K562 (cell line): ENCODE measurements around the gene VTN. TPM values are rescaled to one million over a fixed set of nuclear protein-coding genes. Genes with fewer than 3 reads are reported as not detected.

ENCODE experiments used
- ATAC-seq: fragments of 200-7000 bp; cut with Tn5 transposase; 3 replicates; pipeline ENCODE4 v1.9.1; 2020; ENCODE audit warnings: moderate library complexity
- BruUV-seq: library from RNA; stranded (reverse); fragments of 400-500 nt; replicated peaks from 2 replicates; lab custom pipeline; 2021; lab: Mats Ljungman, UMichigan
- CTCF ChIA-PET: fragments of 300-600 bp; formaldehyde crosslinking; extraction: SDS; loops from one replicate; lab custom pipeline; 2021; ENCODE audit warnings: low intra/inter-chr PET ratio; lab: Yijun Ruan, JAX
- POLR2A ChIA-PET: fragments of 300-600, 350-650 bp; sonication (Branson Sonifier 250); formaldehyde crosslinking; extraction: SDS; loops from one replicate; lab custom pipeline; 2021; ENCODE audit warnings: antibody characterized with exemption, inconsistent platforms; lab: Yijun Ruan, JAX
- DNase-seq, 4 experiments: peaks; one replicate each; pipeline versions ENCODE4 v3.0.0 to v3.0.0-alpha.2; 2011 to 2018; ENCODE audit warnings: low spot score in 3 of 4, mixed read lengths in 3 of 4; ENCODE audit errors: extremely low read depth in 1 of 4
- FAIRE-seq: peaks from 2 replicates; lab custom pipeline; 2011; peaks lifted over from hg19 to GRCh38; lab: Jason Lieb, UNC
- H2AFZ ChIP-seq: 2 replicates; pipeline ENCODE4 v1.6.0; 2011; ENCODE audit warnings: low read depth, low read length, control low read depth, inconsistent platforms
- H3K27ac ChIP-seq: fragments of 200-600 bp; 3 replicates; pipeline ENCODE4 v1.8.0; 2011; ENCODE audit warnings: low read depth, mild to moderate bottlenecking, control low read depth, inconsistent platforms, low read length, moderate library complexity, mixed read lengths; ENCODE audit errors: extremely low read depth
- H3K27me3 ChIP-seq, 2 experiments: fragments of 300-600 bp in 1 of 2; 2 replicates in 1 of 2; 3 replicates in 1 of 2; pipeline versions ENCODE4 v1.6.0 to v1.8.0; 2011; ENCODE audit warnings: inconsistent platforms in 2 of 2, low read length in 2 of 2, mild to moderate bottlenecking in 1 of 2, mixed read lengths in 1 of 2, moderate library complexity in 1 of 2; ENCODE audit not compliant: control insufficient read depth in 2 of 2, insufficient read depth in 2 of 2
- H3K36me3 ChIP-seq: fragments of 300-600 bp; 3 replicates; pipeline ENCODE4 v1.8.0; 2011; ENCODE audit warnings: mild to moderate bottlenecking, low read length, inconsistent platforms; ENCODE audit not compliant: control insufficient read depth, insufficient read depth
- H3K4me1 ChIP-seq, 2 experiments: fragments of 200-600 bp in 1 of 2; replicated peaks in 1 of 2; 2 replicates in 1 of 2; 3 replicates in 1 of 2; pipeline versions ENCODE4 v1.5.1 to v1.8.0; 2011; ENCODE audit warnings: inconsistent platforms in 2 of 2, low read length in 2 of 2, mild to moderate bottlenecking in 1 of 2, mixed read lengths in 1 of 2, moderate library complexity in 1 of 2; ENCODE audit not compliant: control insufficient read depth in 2 of 2, insufficient read depth in 2 of 2
- H3K4me2 ChIP-seq: 2 replicates; pipeline ENCODE4 v1.6.1; 2011; ENCODE audit warnings: low read length, control low read depth, inconsistent platforms, mixed read lengths; ENCODE audit not compliant: insufficient read depth
- H3K4me3 ChIP-seq: fragments of 200-600 bp; sonication (generic), shearing (Covaris generic); 2 replicates; pipeline ENCODE4 v1.5.1; 2016; ENCODE audit warnings: control low read depth, inconsistent platforms
- H3K79me2 ChIP-seq: fragments of 200-600 bp; 3 replicates; pipeline ENCODE4 v1.8.0; 2011; ENCODE audit warnings: low read length, inconsistent platforms; ENCODE audit not compliant: control insufficient read depth, insufficient read depth
- H3K9ac ChIP-seq, 2 experiments: 2 replicates each; pipeline versions ENCODE4 v1.6.0 to v1.6.1; 2011; ENCODE audit warnings: low read depth in 2 of 2, low read length in 2 of 2, control low read depth in 1 of 2, inconsistent platforms in 1 of 2, mild to moderate bottlenecking in 1 of 2, mixed read lengths in 1 of 2; ENCODE audit not compliant: insufficient read depth in 1 of 2
- H3K9me1 ChIP-seq: one replicate; pipeline ENCODE4 v1.6.0; 2011; ENCODE audit warnings: inconsistent platforms, mild to moderate bottlenecking, low read length, moderate library complexity; ENCODE audit not compliant: control insufficient read depth, insufficient read depth
- H3K9me3 ChIP-seq: replicated peaks from 2 replicates; pipeline ENCODE4 v1.5.1; 2011; ENCODE audit warnings: low read depth, low read length, inconsistent platforms; ENCODE audit not compliant: control insufficient read depth, insufficient read depth
- H4K20me1 ChIP-seq: replicated peaks from 2 replicates; pipeline ENCODE4 v1.6.1; 2011; ENCODE audit warnings: low read length, inconsistent platforms, mixed read lengths; ENCODE audit not compliant: control insufficient read depth, insufficient read depth
- CREM ChIP-seq: IDR thresholded peaks from 2 replicates; pipeline ENCODE4 v1.6.1; 2014; ENCODE audit warnings: antibody characterized with exemption, low read depth
- DLX4 ChIP-seq: fragments of 250-450 bp; sonication (Bioruptor Pico); IDR thresholded peaks from 2 replicates; pipeline ENCODE4 v1.6.1; 2021; ENCODE audit warnings: mild to moderate bottlenecking
- HDAC6 ChIP-seq: IDR thresholded peaks from 2 replicates; pipeline ENCODE4 v1.6.1; 2012; ENCODE audit warnings: low read depth, mild to moderate bottlenecking, control low read depth, inconsistent platforms, low read length, moderate library complexity
- HINFP ChIP-seq: fragments of 450-650 bp; conservative IDR thresholded peaks from 2 replicates; pipeline ENCODE4 v1.6.1; 2016; ENCODE audit warnings: missing genetic modification characterization, low read depth, mild to moderate bottlenecking, control low read depth, missing compliant biosample characterization
- MXD1 ChIP-seq: fragments of 250-450 bp; sonication (Bioruptor Pico); IDR thresholded peaks from 2 replicates; pipeline ENCODE4 v1.8.0; 2021; ENCODE audit warnings: borderline replicate concordance, mild to moderate bottlenecking, moderate library complexity; ENCODE audit not compliant: poor library complexity, severe bottlenecking
- PHF8 ChIP-seq: fragments of 200-600 bp; sonication (generic); IDR thresholded peaks from 2 replicates; pipeline ENCODE4 v1.6.1; 2012; ENCODE audit warnings: mixed run types, mild to moderate bottlenecking, inconsistent platforms, low read length, moderate library complexity, borderline replicate concordance
- TFE3 ChIP-seq: fragments of 450-650 bp; formaldehyde crosslinking; IDR thresholded peaks from 2 replicates; pipeline ENCODE4 v1.4.0; 2020; ENCODE audit warnings: mild to moderate bottlenecking, mixed read lengths
- XRCC5 ChIP-seq: fragments of 200-400 bp; formaldehyde crosslinking; IDR thresholded peaks from 2 replicates; pipeline ENCODE4 v1.6.1; 2017; ENCODE audit warnings: low read depth, mild to moderate bottlenecking, low read length
- ZNF165 ChIP-seq: fragments of 250-450 bp; sonication (Bioruptor Pico); IDR thresholded peaks from 2 replicates; pipeline ENCODE4 v1.4.0; 2020; ENCODE audit warnings: borderline replicate concordance
- ZNF431 ChIP-seq: sonication (generic); formaldehyde crosslinking; IDR thresholded peaks from 2 replicates; pipeline ENCODE4 v1.8.0; 2022; ENCODE audit warnings: mild to moderate bottlenecking, missing genetic modification reagents
- WGBS: fragments of 100-300 bp; shearing (Covaris generic); methylation state at CpG from one replicate; pipeline ENCODE4 v1.1.6; 2016; ENCODE audit warnings: low coverage, mixed read lengths; ENCODE audit not compliant: insufficient coverage; ENCODE audit errors: missing lambda C conversion rate; 5-methylcytosine and 5-hydroxymethylcytosine counted together
- in situ Hi-C: fragments of 300-500 bp; cut with MboI; formaldehyde crosslinking; loops from 4 replicates; pipeline ENCODE4 v1.15.0; 2018; ENCODE audit warnings: inconsistent platforms, mixed read lengths
- intact Hi-C: fragments of 100-400 bp; cut with micrococcal nuclease; formaldehyde crosslinking; loops from 2 replicates; pipeline ENCODE4 v1.14.2; 2022
- polyA plus RNA-seq, 8 experiments: library from polyadenylated mRNA; depleted of rRNA in 4 of 8; stranded (reverse) in 5 of 8; unstranded in 3 of 8; fragments of >200 nt; fragmentation: Nextera tagmentation in 2 of 8; fragmentation: Illumina TruSeq in 1 of 8; extraction: Ambion mirVana in 2 of 8; extraction: Trizol in 1 of 8; gene quantifications; 2 replicates each; pipeline versions ENCODE4 v1.2.1 to v1.2.3, GENCODE V29; 2011 to 2014; ENCODE audit warnings: inconsistent platforms in 1 of 8, missing spikeins in 1 of 8
- total RNA-seq, 7 experiments: library from RNA; depleted of rRNA in 6 of 7; stranded (reverse); fragments of >200 nt in 6 of 7; fragmentation: Illumina TruSeq in 2 of 7; extraction: Trizol in 2 of 7; gene quantifications; 2 replicates each; pipeline versions ENCODE4 v1.2.1 to v1.2.3, GENCODE V29; 2011 to 2021; ENCODE audit warnings: low replicate concordance in 1 of 7

Gene VTN
- total and polyA plus RNA-seq, 9 of the 15 experiments (the other 6 are each of a cell fraction or from before 2014, with no cell fraction given): 0.13 to 1.0 (median 0.29) TPM; not detected in 1

GRCh38 chr17:28335959-28336871 lies 33.9 kb downstream of the VTN start (continued):
- no peak for TF ChIP-seq ZNF165
- TF ChIP-seq, all 486 proteins: peak for 31

GRCh38 chr17:28335201-28335958 lies 34.7 kb downstream of the VTN start, which contains the start of the genes IFT20 and TNFAIP1:
Gene IFT20 (minus strand): TSS chr17:28335472. CDS start chr17:28331985, 3,487 bp downstream.
Gene TNFAIP1 (plus strand): TSS chr17:28335761. CDS start chr17:28339522, 3,761 bp downstream.
- Histone ChIP-seq H3K27me3 (no peaks in the 10 kb centered on the region), H3K4me3 (peak within 1 kb of the TSS; percentile 95), H3K4me2 (peak within 1 kb of the TSS; percentile 98), H3K4me1 (peaks cover 19 to 20% of the 10 kb centered on the region in 2 experiments; a peak in 4 of 5 replicates), H2AFZ (peak within 1 kb of the TSS; percentile 88), H3K9me1 (no peaks in the 10 kb centered on the region), H4K20me1 (peaks cover 14% of the 10 kb centered on the region), H3K36me3 (peaks cover 23% of the 10 kb centered on the region; the same call in 2 of the 3 replicates), H3K9ac (peak within 1 kb of the TSS; percentile 75 to 92), H3K27ac (peak within 1 kb of the TSS; percentile 65), H3K9me3 (no peaks in the 10 kb centered on the region), H3K79me2 (peaks cover 33% of the 10 kb centered on the region)
- POLR2A ChIA-PET: interaction anchor here (0.7 to 6.5 kb wide), 16 partner anchors 8 to 129 kb away, joined by 3 to 62 read pairs (median 5); partner anchors contain the start of genes POLDIP2, SARM1 and TMEM97
- CTCF ChIA-PET: no interaction called here
- FAIRE-seq: peak; percentile 100
- 1% methylated on average over 53 of the region's 62 CpGs for WGBS
- in situ Hi-C loops: no loop called here
- BruUV-seq: no TSS peak
- peak; percentile 98 for ATAC-seq
- intact Hi-C loops: loop anchor here (2.0 kb wide), 1 partner anchor 17 kb away; the partner anchor contains the start of gene TMEM97
- peak; percentile 91 to 99 (median 94) for DNase-seq
- TF ChIP-seq HDAC6: no peak
- TF ChIP-seq DLX4 (CRISPR knock-in tag): no peak
- TF ChIP-seq TFE3 (CRISPR knock-in tag): no peak
- peak; percentile 99 for TF ChIP-seq CREM
- peak; percentile 73; the same call in 1 of the 2 replicates for TF ChIP-seq PHF8
- no peak for TF ChIP-seq HINFP
- TF ChIP-seq ZNF431 (CRISPR knock-in tag): no peak
- no peak for TF ChIP-seq MXD1 (CRISPR knock-in tag)
- 0 out of 2 replicates have a peak, but pooled peaks have one; percentile 51 for TF ChIP-seq XRCC5
